Middle frontal gyrus (tissue), 1 donor: ENCODE data around the gene RAPGEF1.

Experiments
- DNase-seq: peaks from one replicate; pipeline ENCODE4 v3.0.0-alpha.2; 2015; ENCODE audit warnings: low spot score; ENCODE audit errors: extremely low spot score

The RAPGEF1 gene

DNA sequence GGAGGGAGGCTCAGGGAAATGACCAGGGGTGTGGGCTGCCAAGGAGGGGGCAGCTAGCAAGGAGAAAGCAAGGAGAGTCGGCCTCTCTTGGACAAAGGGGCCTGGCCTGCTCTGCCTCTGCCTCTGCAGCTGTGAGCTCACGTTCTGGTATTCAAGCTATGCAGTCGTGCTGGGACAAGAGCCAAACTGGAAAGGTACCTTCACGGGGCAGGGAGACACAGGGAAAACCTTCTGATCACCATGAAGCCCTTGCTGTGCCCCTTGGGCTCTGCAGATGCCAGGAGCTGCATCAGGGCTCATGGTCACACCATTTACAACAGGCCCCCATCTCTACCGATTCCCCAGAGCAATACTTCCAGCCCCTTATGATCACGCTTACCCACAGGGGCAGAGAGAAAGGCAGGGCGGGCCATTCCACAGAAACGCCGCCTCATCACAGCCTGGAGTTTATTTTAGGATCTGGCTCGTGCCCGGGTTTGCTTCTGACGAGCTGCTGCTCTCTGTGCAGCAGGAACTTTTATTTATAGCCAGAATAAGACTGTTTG, 131.3 kb downstream of the RAPGEF1 start:
- no peak for DNase-seq

DNA sequence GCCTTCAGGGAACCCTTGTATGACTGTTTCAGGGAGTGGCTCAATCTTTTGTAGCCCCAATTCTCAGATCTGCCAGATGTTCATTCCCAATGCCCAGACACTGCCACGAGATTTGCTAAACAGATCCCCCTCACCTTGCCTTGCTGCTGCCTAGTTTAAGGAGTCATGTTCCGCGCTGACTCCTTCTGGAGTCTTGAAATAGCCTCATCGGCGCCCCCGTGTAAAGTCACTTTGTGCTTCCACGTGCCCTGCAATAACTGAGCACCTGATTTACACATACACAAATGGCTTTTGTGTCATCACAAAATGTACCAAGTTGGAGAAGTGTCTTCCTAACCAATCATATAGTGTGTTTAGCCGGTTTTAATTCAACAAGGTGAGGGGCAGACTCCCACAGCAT, 132.3 kb downstream of the RAPGEF1 start:
- DNase-seq, result no peak

DNA sequence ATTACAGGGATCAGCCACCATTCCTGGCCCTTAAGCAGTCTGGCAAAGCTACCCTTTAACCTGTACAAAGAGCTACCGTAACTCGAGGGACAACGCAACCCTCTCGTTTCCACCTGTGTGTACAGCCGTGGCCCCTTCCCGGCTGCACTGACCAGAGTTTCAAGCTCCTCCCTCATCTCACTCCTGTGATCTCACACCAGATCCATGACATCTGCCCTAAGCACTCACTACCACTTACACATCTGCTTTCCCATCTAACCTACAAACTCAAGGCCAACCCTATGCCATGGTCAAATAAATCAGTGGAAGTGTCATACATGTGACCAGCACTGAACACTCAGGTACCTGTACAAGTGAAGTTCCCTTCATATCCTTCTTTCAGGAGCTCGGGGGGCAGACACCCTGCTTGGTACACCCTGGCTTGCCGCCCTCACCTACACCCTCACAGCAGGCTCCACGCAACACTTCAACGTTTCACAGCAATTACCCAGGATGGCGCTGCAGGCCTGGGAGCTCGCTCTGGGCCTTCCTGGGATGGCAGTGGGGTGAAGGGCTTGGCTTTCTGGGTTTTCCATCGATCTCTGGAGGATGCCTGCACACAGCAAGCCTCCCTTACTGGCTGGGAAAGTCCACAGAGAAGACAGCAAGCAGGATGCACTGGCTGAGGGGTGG, 132.8 kb downstream of the RAPGEF1 start:
- no peak for DNase-seq

DNA sequence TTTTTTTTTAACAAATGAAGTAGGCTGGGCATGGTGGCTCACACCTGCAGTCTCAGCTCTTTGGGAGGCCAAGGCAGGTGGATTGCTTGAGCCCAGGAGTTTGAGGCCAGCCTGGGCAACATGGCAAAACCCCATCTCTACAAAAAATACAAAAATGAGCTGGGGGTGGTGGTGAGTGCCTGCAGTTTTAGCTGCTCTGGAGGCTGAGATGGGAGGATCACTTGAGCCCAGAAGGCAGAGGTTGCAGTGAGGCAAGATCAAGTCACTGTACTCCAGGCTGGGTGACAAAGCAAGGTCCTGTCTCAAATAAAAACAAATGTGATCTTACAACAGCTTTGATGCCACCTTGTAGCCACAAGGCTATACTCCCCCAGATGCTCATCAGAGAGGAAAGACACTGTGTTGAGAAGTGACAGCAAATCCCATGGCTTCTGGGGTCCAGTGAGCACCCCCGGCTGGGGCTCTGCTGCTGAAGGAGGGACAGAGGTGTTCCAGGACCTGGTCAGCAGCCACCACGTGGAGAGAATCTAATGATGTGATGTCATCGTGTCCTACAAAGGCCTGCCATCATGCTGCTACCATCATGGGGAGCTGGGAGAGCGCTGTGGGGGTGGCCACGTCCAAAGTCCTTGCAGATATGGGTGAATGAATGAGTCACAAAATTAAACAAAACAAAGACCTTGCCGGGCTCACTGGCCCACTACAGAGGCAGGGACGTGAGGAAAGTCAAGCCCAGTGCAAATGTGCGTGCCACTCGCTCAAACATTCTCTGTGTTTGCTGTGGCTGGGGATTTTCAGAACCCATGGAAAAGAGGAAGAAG, 133.9 kb downstream of the RAPGEF1 start:
- DNase-seq, result no peak

GRCh38 chr9:131603711-131604439, 136.0 kb downstream of the RAPGEF1 start:
- no peak for DNase-seq

DNA sequence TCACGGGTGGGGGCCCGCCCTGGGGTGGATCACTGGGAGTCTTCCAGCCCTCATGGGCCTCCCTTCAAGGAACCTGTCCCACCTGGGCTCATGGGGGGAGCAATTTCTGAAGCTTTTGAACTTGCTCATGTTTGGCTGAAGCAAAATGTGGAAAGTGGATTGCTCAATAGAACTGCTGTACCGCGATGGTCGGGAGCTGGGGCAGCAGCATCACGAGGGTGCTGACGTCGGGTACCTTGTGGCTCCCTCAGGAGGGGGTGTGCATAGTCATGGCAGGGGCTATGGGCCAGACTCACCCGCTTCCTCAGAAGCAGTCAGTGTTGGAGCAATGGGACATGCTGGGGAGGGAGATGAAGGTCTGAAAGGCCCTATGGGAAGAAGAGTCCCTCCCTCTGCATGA, 136.7 kb downstream of the RAPGEF1 start:
- DNase-seq, result no peak

- no peak for DNase-seq
These were observed 138.1 kb downstream of the RAPGEF1 start for GRCh38 chr9:131601683-131602181.

- DNase-seq, result no peak
These were observed 141.8 kb downstream of the RAPGEF1 start for GRCh38 chr9:131598121-131598520.

DNA sequence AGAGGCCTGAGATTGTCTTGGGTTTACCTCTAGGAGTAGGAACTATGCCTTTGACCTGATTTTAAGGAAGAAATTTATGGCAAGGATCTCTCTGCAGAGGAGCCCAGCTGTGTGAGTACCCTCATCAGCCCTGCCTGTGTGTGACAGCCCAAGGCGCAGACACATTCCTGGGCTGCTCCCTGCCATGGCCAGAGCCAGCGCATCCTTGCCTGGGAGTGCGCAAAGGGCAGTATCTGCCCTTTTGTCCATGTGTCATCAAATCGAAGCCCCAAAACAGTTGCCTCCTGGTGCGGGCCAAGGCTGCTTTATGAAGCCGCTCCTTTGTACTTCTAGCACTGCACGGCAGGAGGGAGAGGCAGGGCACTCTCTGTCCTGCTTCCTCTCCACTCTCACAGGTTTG, 142.6 kb downstream of the RAPGEF1 start:
- DNase-seq, result no peak

GRCh38 chr9:131596430-131596743, 143.5 kb downstream of the RAPGEF1 start:
- DNase-seq, result no peak

GRCh38 chr9:131595696-131596429, 144.0 kb downstream of the RAPGEF1 start:
- no peak for DNase-seq

- DNase-seq, result no peak
These were observed 144.8 kb downstream of the RAPGEF1 start for GRCh38 chr9:131594906-131595665.

DNA sequence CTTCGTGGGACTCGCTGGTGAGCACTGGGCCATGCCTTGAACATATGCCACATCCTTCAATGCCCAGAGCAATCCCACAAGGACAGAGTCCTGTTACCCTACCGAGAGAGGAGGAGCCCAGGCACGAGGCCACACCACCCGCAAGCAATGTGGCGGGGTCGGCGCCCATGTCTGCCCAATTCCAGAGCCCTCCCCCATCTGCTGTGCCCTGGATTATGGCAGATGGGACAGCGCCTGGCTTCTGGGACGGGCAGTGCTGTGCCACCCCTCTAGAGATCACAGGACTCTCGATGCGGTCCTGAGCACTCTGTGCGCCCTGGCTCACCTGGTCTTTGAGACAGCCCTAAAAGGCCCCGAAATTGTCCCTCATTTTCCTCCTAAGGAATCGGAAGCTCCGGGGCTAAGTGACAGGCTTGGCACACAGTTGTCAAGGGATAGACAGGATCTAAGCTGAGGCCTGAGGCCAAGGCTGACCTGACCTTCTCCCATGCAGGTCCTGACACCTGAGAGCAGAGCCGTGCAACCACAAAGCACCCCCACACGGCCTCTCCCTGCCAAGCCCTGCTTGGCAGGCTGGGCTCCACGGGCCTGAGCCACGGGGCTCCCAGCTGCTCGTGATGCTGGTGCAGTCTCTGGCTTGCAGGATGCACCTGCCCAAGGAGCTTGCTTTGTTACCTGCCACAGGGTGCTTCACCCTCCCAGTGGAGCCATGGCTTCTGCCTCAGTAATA, 145.8 kb downstream of the RAPGEF1 start:
- DNase-seq, result no peak

GRCh38 chr9:131593091-131593820, 146.6 kb downstream of the RAPGEF1 start:
- DNase-seq, result no peak

GRCh38 chr9:131591845-131592208, 148.0 kb downstream of the RAPGEF1 start:
- no peak for DNase-seq

GRCh38 chr9:131590907-131591844, 148.7 kb downstream of the RAPGEF1 start:
- peak; percentile 71 for DNase-seq

DNA sequence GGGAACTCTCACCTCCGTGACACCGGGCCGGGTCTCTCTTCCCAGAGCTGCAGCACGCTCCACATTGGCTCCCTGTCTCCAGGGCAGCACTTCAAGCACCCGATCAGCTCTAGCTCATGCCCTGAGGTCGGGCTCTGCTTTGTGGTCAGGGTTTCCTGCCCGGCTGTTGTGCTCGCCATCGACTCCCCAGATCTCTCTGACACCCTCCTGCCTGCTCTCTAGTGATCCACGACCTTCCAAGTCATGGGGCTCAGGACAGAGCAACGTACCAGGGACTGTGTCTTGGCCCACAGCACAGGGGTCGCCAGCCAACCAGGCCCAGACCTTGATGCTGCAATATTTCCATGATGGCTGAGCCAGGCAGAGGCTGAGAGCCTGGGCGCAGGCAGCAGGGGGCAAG, 149.4 kb downstream of the RAPGEF1 start:
- no peak for DNase-seq

DNA sequence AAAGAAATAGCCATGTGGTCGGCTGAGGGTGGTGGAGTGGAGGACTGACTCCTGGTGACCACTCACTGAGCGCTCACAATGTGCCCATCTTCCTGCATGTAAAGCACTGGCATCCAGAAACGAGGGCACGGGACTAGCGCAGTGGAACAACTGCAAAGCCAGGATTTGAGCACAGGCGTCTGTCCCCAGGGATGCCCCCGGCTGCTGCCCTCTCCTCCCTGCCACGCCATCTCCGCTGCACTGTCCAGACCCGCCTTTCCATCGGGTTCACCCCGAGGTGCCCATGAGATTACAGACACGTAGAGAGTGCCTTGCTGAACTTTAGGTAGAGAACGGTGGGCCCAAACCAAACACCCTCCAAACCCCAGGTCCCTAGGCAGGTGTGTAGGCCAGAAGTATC, 149.9 kb downstream of the RAPGEF1 start:
- DNase-seq, result no peak
